Mesenchymal stem cell (in vitro differentiated cells and primary cell): ENCODE results near the gene SRGAP2B.
"Not testable (repeated sequence)": the region's sequence is repeated elsewhere in the genome, so short reads cannot be mapped to it uniquely, and the experiment has no call there.

ENCODE experiments used
- DNase-seq: peaks from one replicate; pipeline ENCODE4 v3.0.0-alpha.2; 2013
- H2AFZ ChIP-seq: one replicate; pipeline ENCODE4 v1.6.1; 2013; ENCODE audit warnings: low read depth, mild to moderate bottlenecking, control low read depth, inconsistent platforms, low read length, moderate library complexity
- H2AK5ac ChIP-seq: 2 replicates; pipeline ENCODE4 v1.6.1; 2013; ENCODE audit warnings: low read length, moderate library complexity, mild to moderate bottlenecking, inconsistent platforms; ENCODE audit not compliant: severe bottlenecking
- H2BK120ac ChIP-seq: one replicate; pipeline ENCODE4 v1.6.1; 2013; ENCODE audit warnings: low read depth, mild to moderate bottlenecking, inconsistent platforms, low read length, moderate library complexity
- H2BK12ac ChIP-seq, 2 experiments: one replicate each; pipeline ENCODE4 v1.6.1; 2013; ENCODE audit warnings: inconsistent platforms in 2 of 2, low read length in 2 of 2, mild to moderate bottlenecking in 2 of 2, moderate library complexity in 2 of 2, control low read depth in 1 of 2
- H2BK15ac ChIP-seq: one replicate; pipeline ENCODE4 v1.6.1; 2013; ENCODE audit warnings: mild to moderate bottlenecking, low read depth, inconsistent platforms; ENCODE audit not compliant: poor library complexity, severe bottlenecking
- H2BK5ac ChIP-seq: 2 replicates; pipeline ENCODE4 v1.6.1; 2013; ENCODE audit warnings: low read depth, mild to moderate bottlenecking, low read length, control low read depth, inconsistent platforms; ENCODE audit not compliant: poor library complexity, severe bottlenecking
- H3K14ac ChIP-seq, 2 experiments: one replicate each; pipeline ENCODE4 v1.6.1; 2013; ENCODE audit warnings: inconsistent platforms in 2 of 2, low read length in 2 of 2, control low read depth in 1 of 2, mild to moderate bottlenecking in 1 of 2, moderate library complexity in 1 of 2
- H3K18ac ChIP-seq, 2 experiments: one replicate each; pipeline ENCODE4 v1.6.1; 2013; ENCODE audit warnings: inconsistent platforms in 2 of 2, low read length in 2 of 2, control low read depth in 1 of 2, low read depth in 1 of 2, mild to moderate bottlenecking in 1 of 2
- H3K23ac ChIP-seq, 2 experiments: one replicate each; pipeline ENCODE4 v1.6.1; 2013; ENCODE audit warnings: inconsistent platforms in 2 of 2, low read length in 2 of 2, mild to moderate bottlenecking in 2 of 2, moderate library complexity in 2 of 2, control low read depth in 1 of 2
- H3K27ac ChIP-seq: 2 replicates; pipeline ENCODE4 v1.5.1; 2013; ENCODE audit warnings: mild to moderate bottlenecking, moderate library complexity, low read length, control low read depth, inconsistent platforms; ENCODE audit not compliant: poor library complexity, severe bottlenecking
- H3K27me3 ChIP-seq, 2 experiments: 2 replicates each; pipeline versions ENCODE4 v1.6.1 to v1.7.0; 2013; ENCODE audit warnings: low read length in 2 of 2, mild to moderate bottlenecking in 2 of 2, moderate library complexity in 2 of 2, control low read depth in 1 of 2, inconsistent platforms in 1 of 2; ENCODE audit not compliant: control insufficient read depth in 1 of 2, insufficient read depth in 1 of 2
- H3K36me3 ChIP-seq, 2 experiments: 2 replicates each; pipeline versions ENCODE4 v1.6.1 to v1.7.0; 2013; ENCODE audit warnings: low read length in 2 of 2, control low read depth in 1 of 2, inconsistent platforms in 1 of 2, low read depth in 1 of 2, mild to moderate bottlenecking in 1 of 2; ENCODE audit not compliant: insufficient read depth in 2 of 2, control insufficient read depth in 1 of 2
- H3K4ac ChIP-seq, 2 experiments: one replicate each; pipeline ENCODE4 v1.6.1; 2013; ENCODE audit warnings: inconsistent platforms in 2 of 2, low read length in 2 of 2, mild to moderate bottlenecking in 2 of 2, moderate library complexity in 2 of 2, control low read depth in 1 of 2, low read depth in 1 of 2
- H3K4me1 ChIP-seq: 2 replicates; pipeline ENCODE4 v1.6.1; 2013; ENCODE audit warnings: low read depth, low read length, control low read depth; ENCODE audit not compliant: control insufficient read depth, insufficient read depth
- H3K4me2 ChIP-seq: 2 replicates; pipeline ENCODE4 v1.6.1; 2013; ENCODE audit warnings: low read length, mild to moderate bottlenecking, inconsistent platforms; ENCODE audit not compliant: poor library complexity, severe bottlenecking
- H3K4me3 ChIP-seq, 2 experiments: 2 replicates each; pipeline versions ENCODE4 v1.5.1 to v1.7.0; 2013; ENCODE audit warnings: low read length in 2 of 2, mild to moderate bottlenecking in 2 of 2, control low read depth in 1 of 2, low read depth in 1 of 2; ENCODE audit not compliant: insufficient read depth in 1 of 2
- H3K79me1 ChIP-seq: replicated peaks from 2 replicates; pipeline ENCODE4 v1.6.1; 2013; ENCODE audit warnings: mild to moderate bottlenecking, control low read depth, low read length, inconsistent platforms; ENCODE audit not compliant: poor library complexity, severe bottlenecking
- H3K9ac ChIP-seq: 2 replicates; pipeline ENCODE4 v1.7.0; 2013; ENCODE audit warnings: mild to moderate bottlenecking, low read length, moderate library complexity
- H3K9me3 ChIP-seq: 2 replicates; pipeline ENCODE4 v1.7.0; 2013; ENCODE audit warnings: mild to moderate bottlenecking, low read length; ENCODE audit not compliant: control insufficient read depth
- H4K8ac ChIP-seq: one replicate; pipeline ENCODE4 v1.6.1; 2013; ENCODE audit warnings: inconsistent platforms, mild to moderate bottlenecking, low read length, moderate library complexity
- H4K91ac ChIP-seq: one replicate; pipeline ENCODE4 v1.6.1; 2013; ENCODE audit warnings: mild to moderate bottlenecking, low read length, inconsistent platforms
- WGBS: methylation state at CpG from one replicate; pipeline ENCODE4 v1.1.7; 2013; ENCODE audit warnings: mixed read lengths; 5-methylcytosine and 5-hydroxymethylcytosine counted together

SRGAP2B gene

GRCh38 chr1:144964765-144965164 is 130.4 kb downstream of the SRGAP2B start:
- not testable (repeated sequence) for H2AK5ac ChIP-seq, H3K18ac ChIP-seq, H3K4me3 ChIP-seq, H3K4me2 ChIP-seq, H2BK15ac ChIP-seq, H3K27me3 ChIP-seq, H3K9me3 ChIP-seq, H3K23ac ChIP-seq, H3K79me1 ChIP-seq, H2BK5ac ChIP-seq, H2BK120ac ChIP-seq, H3K4ac ChIP-seq, H2BK12ac ChIP-seq, DNase-seq, H3K9ac ChIP-seq, H4K91ac ChIP-seq, H3K14ac ChIP-seq, H3K27ac ChIP-seq, H3K4me1 ChIP-seq, H2AFZ ChIP-seq, H4K8ac ChIP-seq, H3K36me3 ChIP-seq
- no CpG with 5 or more reads among the region's 12 CpGs for WGBS

- not testable (repeated sequence) for H3K27me3 ChIP-seq, H3K4me1 ChIP-seq, DNase-seq, H2BK15ac ChIP-seq, H4K91ac ChIP-seq, H2BK120ac ChIP-seq, H3K4me3 ChIP-seq, H3K18ac ChIP-seq, H3K14ac ChIP-seq, H2BK12ac ChIP-seq, H4K8ac ChIP-seq, H2AFZ ChIP-seq, H3K4ac ChIP-seq, H3K79me1 ChIP-seq, H2BK5ac ChIP-seq, H3K4me2 ChIP-seq, H3K36me3 ChIP-seq, H3K9me3 ChIP-seq, H3K23ac ChIP-seq, H2AK5ac ChIP-seq, H3K9ac ChIP-seq, H3K27ac ChIP-seq
- WGBS: no CpG with 5 or more reads among the region's 1 CpG
Observed at GRCh38 chr1:144964186-144964585, 130.9 kb downstream of the SRGAP2B start.

GRCh38 chr1:144963571-144963970 is 131.6 kb downstream of the SRGAP2B start:
- no CpG with 5 or more reads among the region's 3 CpGs for WGBS
- not testable (repeated sequence) for H4K8ac ChIP-seq, H3K4me1 ChIP-seq, DNase-seq, H2AK5ac ChIP-seq, H3K4me3 ChIP-seq, H3K23ac ChIP-seq, H3K14ac ChIP-seq, H3K4me2 ChIP-seq, H3K9ac ChIP-seq, H3K4ac ChIP-seq, H2BK120ac ChIP-seq, H2AFZ ChIP-seq, H3K79me1 ChIP-seq, H3K27ac ChIP-seq, H3K27me3 ChIP-seq, H3K9me3 ChIP-seq, H4K91ac ChIP-seq, H2BK12ac ChIP-seq, H3K36me3 ChIP-seq, H3K18ac ChIP-seq, H2BK15ac ChIP-seq, H2BK5ac ChIP-seq

- not testable (repeated sequence) for H2BK5ac ChIP-seq, H3K27me3 ChIP-seq, DNase-seq, H2AK5ac ChIP-seq, H3K36me3 ChIP-seq, H2AFZ ChIP-seq, H3K27ac ChIP-seq, H3K9me3 ChIP-seq, H4K8ac ChIP-seq, H3K4me2 ChIP-seq, H2BK15ac ChIP-seq, H3K4me3 ChIP-seq, H3K14ac ChIP-seq, H3K23ac ChIP-seq, H3K18ac ChIP-seq, H4K91ac ChIP-seq, H3K9ac ChIP-seq, H2BK120ac ChIP-seq, H2BK12ac ChIP-seq, H3K79me1 ChIP-seq, H3K4ac ChIP-seq, H3K4me1 ChIP-seq
- WGBS: no CpG with 5 or more reads among the region's 9 CpGs
Observed at GRCh38 chr1:144961604-144962583, 133.2 kb downstream of the SRGAP2B start.
